ENCODE results near the gene RBM23. TPM values are rescaled to one million over a fixed set of nuclear protein-coding genes. Genes with fewer than 3 reads are reported as not detected.

Gene RBM23
- total RNA-seq, 1 experiment from 2014 or later, result 42.4 TPM

- no peak for TF ChIP-seq USF2 (CRISPR knock-in tag; IDR thresholded peaks at IDR 0.05)
- TF ChIP-seq GABPB1 (CRISPR knock-in tag; IDR thresholded peaks at IDR 0.05), result no peak
Observed at GRCh38 chr14:22888662-22889061, 30.3 kb downstream of the RBM23 start (continued).

- DNase-seq (ENCODE audit: low spot score), result no peak
- H3K36me3 Mint-ChIP-seq, result no peaks in the 10 kb centered on the region
- peaks cover 28% of the 10 kb centered on the region for H3K4me1 Mint-ChIP-seq
- peaks cover 33% of the 10 kb centered on the region for H3K27me3 Mint-ChIP-seq (ENCODE audit: low read depth)
- ChIA-PET POLR2A (interaction anchor here (0.6 kb wide), 1 partner anchor 43 kb away, joined by 3 read pairs; no protein-coding TSS in a partner anchor), CTCF (interaction anchor here (0.6 to 3.6 kb wide), 6 partner anchors 12 to 412 kb away, joined by 3 to 24 read pairs (median 4); partner anchors contain the start of genes LRP10 and MMP14)
- H3K9me3 Mint-ChIP-seq, result no peaks in the 10 kb centered on the region
- H3K27ac Mint-ChIP-seq, result no peak overlapping the region
- ATAC-seq, result no peak
- TF ChIP-seq TP53 (CRISPR knock-in tag; IDR thresholded peaks at IDR 0.05) (no peak), ATF3 (CRISPR knock-in tag; conservative IDR thresholded peaks at IDR 0.05) (no peak), E2F5 (CRISPR knock-in tag; IDR thresholded peaks at IDR 0.05) (no peak), SP1 (CRISPR knock-in tag; conservative IDR thresholded peaks at IDR 0.05) (no peak), USF1 (CRISPR knock-in tag; IDR thresholded peaks at IDR 0.05) (no peak), ZNF425 (CRISPR knock-in tag; conservative IDR thresholded peaks at IDR 0.05) (no peak), MYBL2 (CRISPR knock-in tag; IDR thresholded peaks at IDR 0.05) (no peak), ZNF396 (CRISPR knock-in tag; IDR thresholded peaks at IDR 0.05; ENCODE audit: borderline replicate concordance) (no peak), AR (CRISPR knock-in tag; IDR thresholded peaks at IDR 0.05) (no peak), NR2C2 (CRISPR knock-in tag; IDR thresholded peaks at IDR 0.05) (no peak), CTCF (IDR thresholded peaks at IDR 0.05) (no peak), NFYB (CRISPR knock-in tag; conservative IDR thresholded peaks at IDR 0.05; ENCODE audit: low read depth) (no peak), ZNF532 (CRISPR knock-in tag; IDR thresholded peaks at IDR 0.05; ENCODE audit: borderline replicate concordance) (no peak)
- peak overlapping the region; percentile 88 for H3K4me3 Mint-ChIP-seq
Observed at GRCh38 chr14:22887990-22888378, 31.0 kb downstream of the RBM23 start.

Measured in WTC11 (cell line).